Progenitor cell of endocrine pancreas (in vitro differentiated cells): ENCODE measurements around the gene JAM2. TPM values are rescaled to one million over a fixed set of nuclear protein-coding genes. Genes with fewer than 3 reads are reported as not detected.

Source experiments
- DNase-seq: peaks from one replicate; pipeline ENCODE4 v3.0.0; 2021; ENCODE audit warnings: low spot score; ENCODE audit not compliant: unreplicated experiment
- H3K27ac Mint-ChIP-seq: 2 replicates; pipeline ENCODE4 v1.8.0; 2021; ENCODE audit warnings: mild to moderate bottlenecking, moderate library complexity, mixed read lengths
- H3K27me3 Mint-ChIP-seq: 2 replicates; pipeline ENCODE4 v1.8.0; 2021; ENCODE audit warnings: mixed read lengths
- H3K36me3 Mint-ChIP-seq: 2 replicates; pipeline ENCODE4 v1.8.0; 2022; ENCODE audit warnings: mixed read lengths; ENCODE audit not compliant: insufficient read depth
- H3K4me1 Mint-ChIP-seq: 2 replicates; pipeline ENCODE4 v1.8.0; 2021; ENCODE audit warnings: low read depth, mixed read lengths
- H3K4me3 Mint-ChIP-seq: 2 replicates; pipeline ENCODE4 v1.8.0; 2021; ENCODE audit warnings: low read depth, mild to moderate bottlenecking, moderate library complexity, mixed read lengths
- H3K9me3 Mint-ChIP-seq: 2 replicates; pipeline ENCODE4 v1.8.0; 2021; ENCODE audit warnings: low read depth, mixed read lengths
- total RNA-seq: library from RNA; stranded (reverse); gene quantifications from 2 replicates; pipeline ENCODE4 v1.2.1, GENCODE V29; 2021
- TF ChIP-seq, protein P1 (sequence below): fragments of 200-600 bp; sonication (generic); IDR thresholded peaks from one replicate; pipeline ENCODE4 v1.5.0; 2021; ENCODE audit warnings: antibody characterized with exemption, mild to moderate bottlenecking; ENCODE audit not compliant: unreplicated experiment

The JAM2 gene
- total RNA-seq, 1 donor from 2014 or later: 2.4 TPM

DNA sequence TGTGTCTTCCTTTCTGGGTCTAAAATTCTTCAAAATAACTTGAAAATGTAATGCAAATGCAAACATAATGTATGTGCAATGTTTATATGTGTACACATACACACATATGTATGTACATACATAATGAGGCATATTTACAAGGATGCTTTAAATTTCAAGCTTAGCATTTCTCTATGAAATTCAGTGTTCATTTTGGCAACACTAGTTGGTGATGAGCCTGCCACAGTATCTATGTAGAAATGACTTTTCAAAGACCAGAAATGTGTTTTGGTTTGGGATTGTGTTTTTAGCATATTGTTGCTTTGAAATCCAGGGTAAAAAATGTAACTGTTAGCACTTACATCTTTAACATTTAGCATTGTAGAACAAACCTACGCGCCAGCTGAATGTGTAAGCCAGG is 105.8 kb downstream of the JAM2 start:
- Mint-ChIP-seq H3K27me3 (no peaks in the 10 kb centered on the region), H3K27ac (no peak overlapping the region), H3K9me3 (no peaks in the 10 kb centered on the region), H3K4me3 (no peak overlapping the region), H3K4me1 (no peaks in the 10 kb centered on the region), H3K36me3 (peaks cover 2% of the 10 kb centered on the region)
- TF ChIP-seq, protein P1, sequence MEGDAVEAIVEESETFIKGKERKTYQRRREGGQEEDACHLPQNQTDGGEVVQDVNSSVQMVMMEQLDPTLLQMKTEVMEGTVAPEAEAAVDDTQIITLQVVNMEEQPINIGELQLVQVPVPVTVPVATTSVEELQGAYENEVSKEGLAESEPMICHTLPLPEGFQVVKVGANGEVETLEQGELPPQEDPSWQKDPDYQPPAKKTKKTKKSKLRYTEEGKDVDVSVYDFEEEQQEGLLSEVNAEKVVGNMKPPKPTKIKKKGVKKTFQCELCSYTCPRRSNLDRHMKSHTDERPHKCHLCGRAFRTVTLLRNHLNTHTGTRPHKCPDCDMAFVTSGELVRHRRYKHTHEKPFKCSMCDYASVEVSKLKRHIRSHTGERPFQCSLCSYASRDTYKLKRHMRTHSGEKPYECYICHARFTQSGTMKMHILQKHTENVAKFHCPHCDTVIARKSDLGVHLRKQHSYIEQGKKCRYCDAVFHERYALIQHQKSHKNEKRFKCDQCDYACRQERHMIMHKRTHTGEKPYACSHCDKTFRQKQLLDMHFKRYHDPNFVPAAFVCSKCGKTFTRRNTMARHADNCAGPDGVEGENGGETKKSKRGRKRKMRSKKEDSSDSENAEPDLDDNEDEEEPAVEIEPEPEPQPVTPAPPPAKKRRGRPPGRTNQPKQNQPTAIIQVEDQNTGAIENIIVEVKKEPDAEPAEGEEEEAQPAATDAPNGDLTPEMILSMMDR: no peak
- DNase-seq: no peak

- H3K27me3 Mint-ChIP-seq: no peaks in the 10 kb centered on the region
Measured at GRCh38 chr21:25750085-25750484, 111.0 kb downstream of the JAM2 start.

GRCh38 chr21:25752416-25752815 is 113.4 kb downstream of the JAM2 start:
- TF ChIP-seq, protein P1: no peak
- Mint-ChIP-seq H3K9me3 (no peaks in the 10 kb centered on the region), H3K4me3 (no peak overlapping the region), H3K27ac (no peak overlapping the region), H3K36me3 (peaks cover 11% of the 10 kb centered on the region), H3K4me1 (no peaks in the 10 kb centered on the region), H3K27me3 (no peaks in the 10 kb centered on the region)
- no peak for DNase-seq

More at GRCh38 chr21:25750085-25750484, 111.0 kb downstream of the JAM2 start:
- Mint-ChIP-seq H3K4me3 (no peak overlapping the region), H3K36me3 (peaks cover 9% of the 10 kb centered on the region), H3K27ac (peak overlapping the region; percentile 78), H3K4me1 (no peaks in the 10 kb centered on the region), H3K9me3 (no peaks in the 10 kb centered on the region)
- DNase-seq: no peak
- TF ChIP-seq, protein P1: no peak

DNA sequence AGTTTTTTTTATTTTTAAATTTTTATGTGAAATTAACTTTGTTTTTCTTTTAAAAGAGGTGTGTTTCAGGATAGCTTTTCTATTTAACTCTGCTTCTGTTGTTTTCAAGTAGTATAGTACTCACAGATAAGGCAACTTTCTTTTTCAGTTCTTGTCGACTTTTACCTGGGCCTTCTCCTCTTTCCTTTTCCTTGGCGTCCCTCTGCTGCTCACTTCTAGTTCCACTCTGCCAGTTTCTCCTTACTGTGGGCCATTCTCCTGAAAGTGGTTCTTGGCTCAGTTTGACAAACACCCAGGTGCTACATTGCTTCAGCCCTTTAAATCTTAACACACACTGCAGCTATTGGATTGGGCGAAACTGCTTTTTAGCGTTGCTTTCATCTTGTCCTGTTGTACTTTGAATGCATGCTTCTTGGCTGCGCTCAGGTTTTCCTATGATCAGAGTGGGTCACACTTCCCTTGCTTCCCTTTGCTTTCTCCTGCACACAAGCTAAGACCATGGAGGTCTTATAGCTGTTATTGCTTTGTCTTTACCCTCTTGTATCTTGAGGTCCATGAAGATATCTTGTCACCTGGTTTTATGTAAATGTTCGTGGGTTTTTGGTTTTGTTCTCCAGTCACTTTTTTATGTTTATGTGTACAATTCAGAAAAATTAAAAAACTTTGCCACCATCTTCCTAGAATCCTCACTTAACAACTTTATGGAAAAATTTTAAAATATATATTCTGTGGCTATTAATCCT is 117.3 kb downstream of the JAM2 start:
- Mint-ChIP-seq H3K4me3 (no peak overlapping the region), H3K27ac (peak overlapping the region; percentile 22), H3K9me3 (no peaks in the 10 kb centered on the region), H3K36me3 (peaks cover 15% of the 10 kb centered on the region), H3K27me3 (no peaks in the 10 kb centered on the region), H3K4me1 (no peaks in the 10 kb centered on the region)
- TF ChIP-seq, protein P1: no peak
- DNase-seq: no peak

GRCh38 chr21:25757531-25757930 is 118.5 kb downstream of the JAM2 start:
- Mint-ChIP-seq H3K27me3 (no peaks in the 10 kb centered on the region), H3K4me1 (no peaks in the 10 kb centered on the region), H3K27ac (no peak overlapping the region), H3K4me3 (no peak overlapping the region), H3K36me3 (peaks cover 11% of the 10 kb centered on the region), H3K9me3 (no peaks in the 10 kb centered on the region)
- no peak for DNase-seq
- TF ChIP-seq, protein P1: no peak
